ENCODE measurements around the gene ZBTB5.

Gene ZBTB5

DNA sequence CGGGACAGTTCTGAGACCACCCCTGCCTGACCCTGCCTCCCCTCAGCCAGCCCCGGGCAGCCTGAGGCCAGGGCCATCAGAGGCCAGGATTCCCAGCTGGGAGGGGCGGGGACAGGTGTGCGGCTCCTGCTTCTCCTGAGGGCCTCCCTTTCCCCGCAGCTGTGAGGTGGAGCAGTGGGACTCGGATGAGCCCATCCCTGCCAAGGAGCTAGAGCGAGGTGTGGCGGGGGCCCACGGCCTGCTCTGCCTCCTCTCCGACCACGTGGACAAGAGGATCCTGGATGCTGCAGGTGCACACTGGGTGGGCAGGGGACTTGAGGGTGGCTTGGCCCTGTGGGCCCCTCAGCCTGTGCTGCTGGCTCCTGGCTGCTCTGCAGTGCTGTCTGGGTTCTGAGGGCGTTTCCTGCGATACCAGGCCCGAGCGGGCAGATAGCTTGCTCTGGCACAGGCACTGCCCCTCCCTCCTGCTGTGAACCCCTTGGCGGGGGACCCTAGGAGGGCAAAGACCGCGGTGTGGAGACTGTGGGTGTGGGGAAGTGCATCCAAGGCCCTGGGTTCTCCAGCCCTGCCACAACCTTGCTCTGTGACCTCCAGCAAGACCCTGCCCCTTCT lies 40.5 kb downstream of the ZBTB5 start:
- DNase-seq (ENCODE audit: low read depth, low spot score): no peak

DNA sequence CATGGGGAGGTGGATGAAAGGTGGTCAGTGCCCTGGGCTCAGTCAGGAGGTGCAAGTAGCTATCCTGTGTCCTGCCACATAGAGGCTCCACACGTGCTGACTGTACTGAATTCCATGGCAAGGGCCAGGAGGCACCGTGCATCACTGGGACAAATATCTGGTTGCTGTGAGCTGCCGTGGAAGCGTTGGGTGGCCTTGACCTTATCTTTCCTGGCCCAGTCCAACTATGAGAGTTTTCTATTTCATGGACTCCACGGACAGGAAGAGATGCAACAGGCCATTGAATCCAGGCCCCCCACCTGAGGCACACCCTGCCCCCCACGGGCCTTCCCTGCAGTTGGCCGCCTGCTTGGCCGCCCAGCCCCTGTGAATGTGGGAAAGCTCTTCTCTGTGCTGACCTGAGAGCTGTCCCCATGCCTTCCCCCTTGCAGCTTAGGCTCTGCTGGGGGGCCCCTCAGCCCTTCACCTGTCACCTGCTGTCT lies 41.0 kb downstream of the ZBTB5 start:
- DNase-seq (ENCODE audit: low read depth, low spot score): no peak

DNA sequence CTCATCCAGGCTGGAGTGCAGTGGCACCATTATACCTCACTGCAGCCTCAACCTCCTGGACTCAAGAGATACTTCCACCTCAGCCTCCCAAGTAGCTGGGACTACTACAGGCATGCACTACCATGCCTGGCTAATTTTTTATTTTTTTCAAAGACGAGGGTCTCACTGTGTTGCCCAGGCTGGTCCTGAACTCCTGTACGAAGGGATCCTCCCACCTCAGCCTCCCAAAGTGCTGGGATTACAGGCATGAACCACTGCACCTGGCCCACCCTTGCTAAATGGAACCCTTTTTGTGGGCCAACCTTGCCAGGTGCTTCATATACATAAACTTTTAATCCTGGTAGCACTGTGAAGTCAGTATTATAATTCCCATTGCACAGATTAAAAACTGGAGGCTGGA lies 41.7 kb downstream of the ZBTB5 start:
- no peak for DNase-seq (ENCODE audit: low read depth, low spot score)

DNA sequence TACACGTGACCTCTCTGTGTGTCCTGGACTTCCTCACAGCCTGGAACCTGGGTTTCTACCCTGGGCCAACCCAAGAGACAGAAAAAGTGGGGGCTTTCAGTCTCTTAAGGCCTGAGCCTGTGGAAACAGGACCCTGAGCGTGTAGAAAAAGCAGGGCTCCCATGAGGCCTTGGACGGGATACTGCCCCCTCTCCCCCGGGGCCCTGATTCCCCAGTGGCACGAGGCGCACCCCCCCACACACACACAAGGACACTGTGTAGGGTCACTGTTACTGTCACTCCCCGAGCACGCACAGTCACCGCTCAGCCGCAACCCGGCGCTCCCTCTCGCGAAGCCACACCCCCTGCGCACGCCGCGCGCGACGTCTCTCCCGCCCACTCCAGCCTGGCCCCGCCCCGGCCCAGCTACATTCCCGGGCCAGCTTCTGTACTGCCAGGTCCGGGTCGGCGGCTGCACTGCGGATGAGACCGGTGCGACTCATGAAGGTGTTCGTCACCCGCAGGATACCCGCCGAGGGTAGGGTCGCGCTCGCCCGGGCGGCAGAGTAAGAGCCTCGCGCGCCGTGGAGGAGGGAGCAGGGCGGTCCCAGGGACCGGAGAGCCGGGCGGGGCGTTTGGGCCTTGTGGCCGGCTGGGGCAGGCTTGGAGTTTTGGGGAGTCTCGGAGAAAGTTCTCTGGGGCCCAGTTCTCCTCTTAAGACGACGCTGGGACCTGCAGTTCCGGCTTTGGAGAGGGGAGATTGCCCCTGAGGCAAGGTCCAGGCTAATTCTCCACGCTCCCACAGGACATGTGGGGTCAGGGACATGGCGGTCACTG lies 42.8 kb downstream of the ZBTB5 start, which contains the start of gene GRHPR:
TSS of gene GRHPR (plus strand) at position 408 of the 816 bp plus-strand sequence. CDS start at position 463, 55 bp downstream.
- peak; percentile 86 for DNase-seq (ENCODE audit: low read depth, low spot score)

DNA sequence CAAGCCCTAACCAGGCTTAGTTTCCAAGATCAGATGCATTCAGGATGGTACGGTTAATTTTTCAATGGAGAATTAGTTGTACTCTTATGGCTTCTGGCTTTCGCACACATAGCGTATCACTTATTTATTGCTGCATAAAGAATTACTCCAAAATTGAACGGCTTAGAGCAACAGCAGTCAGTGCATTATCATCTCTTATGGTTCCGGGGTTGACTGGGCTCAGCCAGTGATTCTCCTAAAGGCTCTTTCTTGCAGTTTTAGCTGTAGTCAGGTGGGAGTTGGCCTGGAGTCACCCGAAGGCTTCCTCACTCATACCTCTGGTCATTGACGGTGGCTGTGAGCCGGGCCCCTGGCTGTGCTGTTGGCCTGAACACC lies 43.3 kb downstream of the ZBTB5 start:
- DNase-seq (ENCODE audit: low read depth, low spot score): no peak

DNA sequence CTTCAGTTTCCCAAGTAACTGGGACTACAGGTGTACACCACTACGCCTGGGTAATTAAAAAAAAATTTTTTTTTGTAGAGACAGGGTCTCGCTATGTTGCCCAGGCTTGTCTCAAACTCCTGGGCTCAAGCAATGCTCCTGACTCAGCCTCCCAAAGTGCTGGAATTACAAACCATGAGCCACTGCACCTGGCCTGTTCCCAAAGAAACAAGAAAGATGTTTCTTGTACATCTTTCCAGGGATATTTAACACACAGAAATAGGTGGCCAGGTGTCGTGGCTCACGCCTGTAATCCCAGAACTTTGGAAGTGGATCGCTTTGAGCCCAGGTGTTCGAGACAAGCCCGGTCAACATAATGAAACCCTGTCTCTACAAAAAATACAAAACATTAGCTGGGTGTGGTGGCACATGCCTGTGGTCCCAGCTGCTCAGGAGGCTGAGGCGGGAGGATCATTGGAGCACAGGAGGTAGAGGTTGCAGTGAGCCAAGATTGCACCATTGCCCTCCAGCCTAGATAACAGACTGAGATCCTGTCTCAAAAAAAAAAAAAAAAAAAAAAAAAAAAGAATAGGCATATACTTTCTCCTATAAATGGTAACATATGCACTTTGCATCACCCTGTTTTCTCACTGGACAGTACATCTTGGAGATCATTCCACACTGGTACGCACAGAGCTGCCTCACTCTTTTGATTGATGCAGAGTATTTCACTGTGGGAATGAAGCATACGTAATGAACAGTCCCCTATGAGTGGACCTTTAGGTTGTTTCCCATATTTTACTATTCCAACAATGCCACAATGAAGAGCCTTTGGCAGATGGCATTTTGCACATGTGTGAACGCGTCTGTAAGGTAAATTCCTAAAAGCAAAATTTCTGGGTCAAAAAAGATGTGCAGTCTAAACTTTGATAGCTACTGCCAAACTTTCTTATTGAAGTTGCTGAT lies 44.7 kb downstream of the ZBTB5 start:
- DNase-seq (ENCODE audit: low read depth, low spot score): no peak

DNA sequence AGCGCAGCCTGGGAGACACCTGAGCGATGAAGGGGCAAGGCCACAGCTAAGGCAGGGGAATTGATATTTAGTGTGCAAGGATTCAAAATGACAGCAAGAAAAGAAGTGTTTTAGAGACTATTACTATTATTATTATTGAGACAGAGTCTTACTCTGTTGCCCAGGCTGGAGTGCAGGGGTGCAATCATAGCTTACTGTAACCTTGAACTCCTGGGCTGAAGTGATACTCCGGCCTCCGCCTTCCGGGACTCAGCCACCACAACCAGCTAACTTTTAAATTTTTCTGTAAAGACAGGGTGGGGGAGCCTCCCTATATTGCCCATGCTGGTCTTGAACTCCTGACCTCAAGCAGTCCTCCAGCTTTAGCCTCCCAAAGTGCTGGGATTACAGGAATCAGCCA lies 46.0 kb downstream of the ZBTB5 start:
- no peak for DNase-seq (ENCODE audit: low read depth, low spot score)

DNA sequence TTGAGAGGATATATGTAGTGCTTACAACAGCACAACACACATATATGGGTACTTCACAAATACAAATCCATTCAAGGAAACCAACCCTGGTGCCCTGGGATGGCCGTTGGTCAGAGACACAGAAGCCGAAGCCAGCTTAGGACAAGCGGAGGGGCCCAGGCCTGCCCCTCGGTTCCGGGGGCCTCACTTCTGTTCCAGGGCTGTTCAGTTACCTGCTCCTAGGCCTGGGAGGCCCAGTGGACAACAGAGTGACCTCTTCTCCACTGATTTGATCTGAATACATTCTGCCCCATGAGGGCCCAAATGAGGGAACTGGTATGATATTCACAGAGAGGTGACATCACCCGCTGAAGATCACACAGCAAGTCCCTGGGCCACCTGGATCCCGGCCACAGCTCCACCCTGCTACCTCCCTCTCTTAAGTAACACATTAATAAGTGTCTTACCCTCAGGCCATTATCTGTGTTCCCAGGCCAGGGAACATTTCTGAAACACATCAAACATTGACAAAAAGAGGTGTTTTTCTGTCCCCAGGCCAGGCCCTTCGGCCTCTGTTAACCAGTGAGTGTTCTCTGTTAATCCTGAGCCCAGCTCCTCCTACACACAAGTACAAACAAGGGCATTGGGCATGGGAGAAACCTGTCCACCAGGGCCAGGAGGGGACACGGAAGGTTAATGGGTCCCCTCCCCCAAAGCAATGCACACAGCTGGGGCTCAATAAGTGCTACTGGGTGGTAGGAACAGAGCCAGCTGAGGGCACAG lies 47.2 kb downstream of the ZBTB5 start:
- no peak for DNase-seq (ENCODE audit: low read depth, low spot score)

DNA sequence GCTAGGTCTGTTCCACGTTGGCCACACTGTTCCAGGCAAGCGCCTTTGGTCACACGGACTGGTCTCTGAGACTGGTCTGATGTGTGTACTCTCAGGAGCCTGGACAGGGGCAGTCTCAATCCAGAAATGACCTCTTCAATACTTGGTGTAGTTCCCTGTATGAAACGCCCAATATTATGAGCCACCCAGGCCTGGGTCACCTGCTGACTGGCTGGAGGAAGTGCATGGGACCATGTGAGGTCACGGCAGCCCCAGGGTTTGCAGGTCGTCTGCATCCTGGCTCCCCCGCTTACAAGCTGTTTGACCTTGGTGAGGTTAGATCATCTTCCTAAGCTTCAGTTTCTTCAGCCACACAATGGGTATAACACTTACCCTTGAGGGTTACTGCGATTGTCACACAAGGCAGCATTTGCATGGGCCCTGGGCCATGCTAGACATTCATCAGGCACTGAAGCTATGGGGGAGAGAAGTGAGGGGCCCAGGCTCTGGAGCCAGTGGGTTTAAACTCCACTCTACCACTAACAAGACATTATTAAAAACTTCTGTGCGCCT lies 47.9 kb downstream of the ZBTB5 start:
- no peak for DNase-seq (ENCODE audit: low read depth, low spot score)

DNA sequence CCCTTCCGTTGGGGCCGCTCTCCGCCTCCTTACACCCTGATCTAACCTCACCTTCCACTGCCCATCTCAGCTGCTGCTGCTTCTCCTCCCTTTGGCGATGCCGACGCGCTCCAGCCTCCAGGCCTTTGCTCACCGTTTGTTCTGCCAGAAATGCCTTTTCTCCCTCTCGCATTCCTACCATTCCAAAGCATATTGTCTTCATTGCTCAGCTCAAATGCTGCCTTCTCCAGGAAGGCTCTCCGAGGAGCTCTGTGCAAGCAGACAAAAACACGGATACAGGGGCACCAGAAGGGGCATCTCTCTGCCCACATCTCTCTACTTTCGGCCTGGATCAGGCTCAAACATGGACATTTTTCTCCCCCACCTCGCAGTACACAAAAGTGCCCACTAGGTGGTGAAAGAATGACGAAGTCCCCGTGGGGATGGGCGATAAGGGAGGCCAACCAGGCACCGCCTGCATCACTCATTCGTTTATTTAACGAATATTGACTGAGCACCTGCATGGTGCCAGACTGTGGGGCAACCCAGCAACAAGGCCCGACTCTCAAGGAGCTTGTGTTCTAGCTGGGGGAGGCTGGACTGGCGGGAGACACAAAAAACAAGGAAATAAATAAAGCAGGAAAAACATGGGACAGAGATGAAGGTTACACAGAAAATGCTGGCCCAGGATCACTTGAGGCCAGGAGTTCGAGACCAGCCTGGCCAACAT lies 50.1 kb downstream of the ZBTB5 start:
- peak; percentile 93 for DNase-seq (ENCODE audit: low read depth, low spot score)

DNA sequence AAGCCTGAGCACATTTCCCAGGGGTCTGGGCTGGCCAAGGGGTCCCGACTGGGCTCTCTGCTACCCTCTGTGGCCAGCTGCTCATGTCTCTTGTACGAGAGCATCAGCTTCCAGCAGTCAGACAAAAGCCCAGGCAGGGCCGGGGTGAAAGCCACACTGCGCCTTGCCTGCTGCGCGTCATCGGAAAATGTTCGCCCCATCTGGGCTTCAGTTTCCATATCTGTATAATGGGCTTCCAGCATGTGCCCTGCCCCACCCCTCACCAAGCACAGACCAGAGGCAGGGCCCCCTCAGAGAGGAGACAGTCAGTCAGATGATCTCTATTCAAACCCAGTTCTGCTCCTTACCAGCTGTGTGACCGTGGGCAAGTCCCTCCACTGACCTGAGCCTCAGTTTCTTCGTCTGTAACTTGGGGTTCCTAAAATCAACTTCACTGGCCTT lies 50.7 kb downstream of the ZBTB5 start:
- DNase-seq (ENCODE audit: low read depth, low spot score): no peak

DNA sequence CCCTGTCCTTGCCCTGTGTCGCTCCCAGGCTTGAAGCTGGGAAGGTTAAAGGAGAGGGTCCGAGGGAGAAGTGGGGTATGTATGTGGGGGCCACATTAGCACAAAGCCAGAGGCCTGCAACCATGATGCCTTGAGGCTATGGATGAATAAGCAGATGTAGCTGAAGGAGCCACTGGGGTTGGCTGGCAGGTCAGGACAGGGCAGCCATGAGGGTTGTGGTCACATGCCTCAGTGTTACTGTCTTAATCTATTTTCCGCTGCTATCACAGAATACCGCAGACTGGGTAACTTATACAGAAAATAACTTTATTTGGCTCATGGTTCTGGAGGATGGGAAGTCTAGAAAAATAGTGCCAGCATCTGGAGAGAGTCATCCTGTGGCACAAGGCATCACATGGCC lies 51.9 kb downstream of the ZBTB5 start:
- DNase-seq (ENCODE audit: low read depth, low spot score): no peak

DNA sequence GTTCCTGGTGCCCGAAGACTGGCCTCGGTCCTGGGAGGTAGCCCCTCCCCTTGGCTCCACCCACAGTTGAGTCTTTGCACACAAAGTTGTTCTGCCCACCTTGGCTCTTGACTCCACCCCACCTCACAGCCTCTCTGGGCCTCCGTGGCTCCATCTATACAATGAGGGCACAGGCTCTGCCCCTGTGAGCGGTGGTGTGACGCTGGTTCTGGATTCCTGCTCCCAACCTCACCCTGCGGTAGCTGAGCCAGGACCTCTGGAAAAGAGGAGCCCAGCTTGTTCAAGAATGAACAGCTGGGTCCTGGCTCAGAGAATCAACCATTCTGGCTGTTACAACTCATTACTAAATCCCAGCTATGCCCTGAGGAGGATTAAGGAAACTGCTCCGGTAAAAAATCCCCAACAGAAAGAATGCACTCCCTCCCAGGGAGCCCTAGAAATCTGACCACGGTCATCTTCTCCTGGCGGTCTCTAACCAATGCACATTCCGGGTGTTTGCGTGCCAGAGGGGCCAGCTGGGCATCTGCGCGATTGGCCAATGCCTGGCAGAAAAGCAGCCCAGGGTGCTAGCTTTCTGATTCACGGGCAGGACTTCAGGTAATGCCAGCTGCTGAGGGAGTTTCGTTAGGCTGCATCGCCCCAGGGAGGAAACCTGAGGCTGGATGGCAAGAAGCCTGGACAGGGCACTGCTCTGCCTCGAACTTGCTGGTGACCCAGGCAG lies 52.7 kb downstream of the ZBTB5 start:
- DNase-seq (ENCODE audit: low read depth, low spot score): peak; percentile 87

DNA sequence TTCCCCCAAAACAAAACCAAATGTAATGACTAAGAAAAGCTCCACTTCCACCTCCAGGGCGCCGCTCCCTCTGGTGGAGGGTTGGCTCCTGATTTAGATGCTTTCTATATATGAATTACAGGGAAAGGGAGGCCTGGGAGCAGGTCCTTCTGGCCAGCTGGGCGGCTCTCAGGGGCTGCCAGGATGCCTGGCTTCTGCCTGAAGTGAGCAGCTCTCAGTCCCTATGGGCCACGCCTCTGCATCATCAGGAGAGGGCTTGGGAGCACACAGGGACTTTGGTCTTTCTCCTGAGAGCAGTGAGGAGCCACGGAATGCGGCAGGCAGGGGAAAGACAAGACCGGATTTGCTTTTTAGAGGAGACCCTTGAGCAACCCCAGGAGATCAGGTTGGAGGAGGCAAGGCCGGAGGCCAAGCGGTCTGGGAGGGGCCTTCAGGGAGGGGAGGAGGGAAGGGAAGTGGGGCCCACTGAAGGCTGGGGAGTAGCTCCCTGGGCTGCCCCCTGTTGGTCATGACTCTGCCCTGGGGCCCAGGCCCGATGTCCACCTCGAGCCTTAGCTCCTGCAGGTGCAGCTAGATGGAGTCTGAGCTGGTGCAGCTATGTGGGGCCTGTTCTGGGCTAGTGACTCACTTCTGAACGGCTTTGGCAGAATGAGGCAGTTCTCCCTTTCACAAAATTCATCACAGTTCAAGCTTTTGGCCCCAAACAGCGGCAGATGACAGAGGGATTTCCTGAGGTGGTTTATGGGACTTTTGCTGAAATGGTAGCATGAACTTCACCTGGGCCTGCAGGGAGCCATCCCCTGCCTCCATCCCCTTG lies 54.1 kb downstream of the ZBTB5 start:
- no peak for DNase-seq (ENCODE audit: low read depth, low spot score)

DNA sequence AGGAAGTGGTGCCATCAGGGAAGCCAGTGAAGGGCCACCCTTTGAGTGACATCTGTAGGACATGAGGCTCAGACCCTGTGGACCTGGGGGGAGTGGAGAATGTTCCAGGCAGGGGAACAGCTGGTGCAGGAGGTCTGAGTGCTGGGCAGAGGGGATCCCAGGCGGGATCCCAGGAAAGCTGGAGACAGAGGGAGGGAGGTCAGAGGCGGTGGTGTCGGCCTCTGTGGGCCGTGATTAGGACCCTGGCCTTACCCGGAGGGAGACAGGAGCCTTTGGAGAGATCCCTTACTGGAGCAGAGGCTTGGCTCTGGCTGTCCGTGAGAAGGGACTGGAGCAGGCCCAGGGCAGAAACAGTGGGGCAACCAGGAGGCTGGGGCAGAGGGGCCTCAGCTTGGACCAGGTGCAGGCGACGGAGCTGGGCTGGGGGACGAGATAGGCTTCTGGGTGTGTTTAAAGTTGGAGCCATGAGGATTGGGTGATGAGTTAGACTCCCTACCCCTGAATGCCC lies 54.8 kb downstream of the ZBTB5 start:
- DNase-seq (ENCODE audit: low read depth, low spot score): no peak

DNA sequence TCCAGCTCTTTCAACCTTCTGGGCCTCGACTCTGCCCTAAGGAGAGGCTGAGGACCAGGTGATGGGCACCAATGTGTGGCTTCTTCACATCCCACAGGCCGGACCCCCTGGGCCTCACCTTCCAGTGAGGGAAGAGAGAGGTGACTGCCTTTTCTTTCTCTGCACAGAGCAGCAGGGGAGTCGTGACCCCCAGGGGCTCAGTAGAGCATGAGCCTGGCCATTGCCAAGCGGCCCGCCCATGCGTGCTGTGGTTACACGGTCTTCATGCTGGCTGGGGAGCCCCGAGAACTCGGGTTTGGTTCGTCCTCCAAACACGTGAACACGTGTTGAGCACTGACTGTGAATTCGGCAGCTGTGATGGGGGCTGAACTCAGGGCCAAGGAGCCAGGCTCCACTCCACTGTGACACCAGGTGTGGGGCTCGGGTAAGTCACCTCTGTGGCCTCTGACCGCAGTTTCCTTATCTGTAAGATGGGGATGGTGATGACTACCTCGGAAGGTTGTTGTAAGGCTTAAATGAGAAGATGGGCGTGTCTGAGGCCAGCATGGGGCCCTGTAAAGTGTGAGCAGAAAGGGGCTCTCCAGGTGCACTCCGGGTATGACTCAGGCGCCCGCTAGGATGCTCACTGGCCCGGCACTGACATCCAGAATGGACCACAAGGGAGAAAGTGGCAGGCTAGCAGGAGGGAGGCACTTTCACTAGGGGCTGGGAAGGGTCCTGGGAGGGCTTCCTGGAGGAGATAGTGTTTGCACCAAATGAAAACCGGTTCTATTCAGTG lies 56.1 kb downstream of the ZBTB5 start:
- DNase-seq (ENCODE audit: low read depth, low spot score): no peak

DNA sequence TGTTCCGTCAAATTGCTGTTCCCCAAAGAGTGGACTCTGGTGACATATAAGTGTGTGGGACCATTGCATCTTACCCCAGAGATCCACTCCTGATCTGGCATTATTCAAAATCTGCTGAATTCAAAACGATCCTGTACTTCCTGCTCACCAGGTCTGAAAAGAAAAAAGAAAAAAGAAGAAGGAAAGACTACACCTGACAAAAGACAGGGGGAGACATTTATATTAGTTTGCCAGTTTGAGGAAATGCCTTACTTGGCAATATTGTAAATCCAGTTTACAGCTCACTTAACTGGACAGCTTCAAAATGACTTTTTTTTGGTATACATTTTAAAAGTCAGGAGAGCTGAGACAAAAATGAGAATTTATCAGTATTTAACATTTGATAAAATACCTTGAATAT lies 57.8 kb downstream of the ZBTB5 start:
- DNase-seq (ENCODE audit: low read depth, low spot score): no peak

Data from astrocyte of the hippocampus (primary cell).